ENCODE results near the gene SNX30.

SNX30 gene

DNA sequence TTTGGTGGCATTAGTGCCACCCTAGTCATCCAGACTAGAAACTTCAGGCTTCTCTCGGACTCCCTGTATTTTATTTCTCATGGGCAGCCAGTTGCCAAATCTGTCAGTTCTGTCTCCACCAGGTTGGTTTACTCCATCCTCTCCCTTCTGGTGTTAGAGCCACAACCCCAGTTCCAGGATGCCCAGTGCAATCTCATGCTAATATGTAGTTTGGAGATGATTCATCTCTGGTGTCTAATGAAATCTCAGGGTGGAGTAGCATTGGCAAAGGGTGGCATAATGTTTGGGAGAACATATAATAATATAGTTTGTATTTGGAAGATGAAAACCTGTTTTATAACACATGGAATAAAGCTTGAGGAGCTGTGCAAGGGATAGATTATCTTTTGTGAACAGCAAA lies 109.9 kb downstream of the SNX30 start:
- in situ Hi-C loops (cut with HindIII; ENCODE audit: low pct_unique_long_range_greater_than_20kb, low sequenced_read_pairs), result no loop called here
- no peak for TF ChIP-seq JUND (IDR thresholded peaks at IDR 0.05; ENCODE audit: low read depth)
- no peak for DNase-seq (ENCODE audit: low read depth in 1 of 2, low spot score in 1 of 2)

GRCh38 chr9:112861155-112861554 lies 110.6 kb downstream of the SNX30 start:
- no peak for TF ChIP-seq JUND (IDR thresholded peaks at IDR 0.05; ENCODE audit: low read depth)
- DNase-seq (ENCODE audit: low read depth in 1 of 2, low spot score in 1 of 2), result no peak
- in situ Hi-C loops (cut with HindIII; ENCODE audit: low pct_unique_long_range_greater_than_20kb, low sequenced_read_pairs), result no loop called here

DNA sequence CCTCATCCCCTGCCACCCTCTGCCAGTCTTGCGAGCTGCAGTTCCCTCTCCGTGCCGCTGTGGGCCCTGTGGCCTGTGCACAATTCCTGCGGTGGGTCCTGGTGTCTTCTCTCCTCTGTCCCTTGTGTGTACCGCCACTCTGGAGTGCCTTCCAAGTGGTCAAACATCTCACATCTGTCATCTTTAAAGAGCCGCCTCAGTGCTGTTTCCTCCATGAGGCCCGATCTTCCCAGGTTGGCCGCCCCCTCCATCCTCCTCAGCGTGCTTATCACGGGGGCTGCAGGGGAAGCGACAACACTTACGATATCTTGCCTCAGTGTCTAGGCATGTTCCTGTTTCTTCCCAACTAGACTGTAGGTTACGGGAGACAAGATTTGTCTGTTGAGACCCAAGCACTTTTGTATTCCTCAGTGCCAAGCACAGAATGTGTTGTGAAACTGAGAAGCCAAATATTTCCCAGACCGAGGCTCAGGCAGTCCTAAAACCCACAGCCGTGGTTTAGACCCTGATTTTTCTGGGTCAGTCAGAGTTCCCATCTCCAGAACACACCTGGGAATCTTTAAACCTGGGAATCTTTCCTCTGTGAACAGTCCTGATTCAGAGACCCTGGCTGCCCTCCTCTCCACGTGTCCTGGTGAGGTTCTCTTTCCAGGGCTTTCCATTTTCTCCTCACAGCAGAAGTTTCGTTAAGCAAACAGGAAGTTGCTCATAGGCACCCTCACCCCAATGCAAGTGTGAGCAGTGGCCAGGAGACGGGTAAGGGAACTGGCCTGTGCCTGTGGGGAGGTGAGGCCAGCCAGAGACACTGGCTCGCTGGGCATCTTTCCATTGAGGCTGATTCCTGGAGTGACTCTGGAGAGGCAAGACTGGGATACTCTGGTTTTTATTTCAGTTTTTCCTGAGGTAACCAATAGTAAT lies 111.3 kb downstream of the SNX30 start:
- no peak for TF ChIP-seq JUND (IDR thresholded peaks at IDR 0.05; ENCODE audit: low read depth)
- DNase-seq (ENCODE audit: low read depth in 1 of 2, low spot score in 1 of 2), result no peak
- in situ Hi-C loops (cut with HindIII; ENCODE audit: low pct_unique_long_range_greater_than_20kb, low sequenced_read_pairs), result no loop called here

GRCh38 chr9:112863214-112863613 lies 112.7 kb downstream of the SNX30 start:
- in situ Hi-C loops (cut with HindIII; ENCODE audit: low pct_unique_long_range_greater_than_20kb, low sequenced_read_pairs), result no loop called here
- no peak for TF ChIP-seq JUND (IDR thresholded peaks at IDR 0.05; ENCODE audit: low read depth)
- no peak for DNase-seq (ENCODE audit: low read depth in 1 of 2, low spot score in 1 of 2)

DNA sequence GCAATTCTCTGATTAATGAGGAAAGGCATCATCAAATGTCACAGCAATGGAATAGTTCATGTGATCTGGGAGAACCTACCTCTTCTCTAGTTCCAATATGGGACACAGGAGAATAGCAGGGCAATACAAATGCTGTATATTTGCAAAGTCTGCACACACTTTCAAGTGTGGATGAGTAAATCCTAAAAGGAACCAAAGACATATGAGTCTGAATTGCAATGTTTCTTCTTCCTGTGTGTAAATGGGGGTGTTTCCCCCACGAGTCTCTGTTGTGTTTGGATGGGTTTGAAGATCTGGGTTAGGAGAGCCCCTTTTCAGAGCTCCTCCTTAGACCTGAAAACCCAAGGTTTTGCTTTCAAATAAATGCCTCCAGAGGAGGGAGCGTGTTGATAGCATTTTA lies 113.2 kb downstream of the SNX30 start:
- no peak for DNase-seq (ENCODE audit: low read depth in 1 of 2, low spot score in 1 of 2)
- in situ Hi-C loops (cut with HindIII; ENCODE audit: low pct_unique_long_range_greater_than_20kb, low sequenced_read_pairs), result no loop called here
- no peak for TF ChIP-seq JUND (IDR thresholded peaks at IDR 0.05; ENCODE audit: low read depth)

GRCh38 chr9:112864403-112864802 lies 113.8 kb downstream of the SNX30 start:
- no peak for DNase-seq (ENCODE audit: low read depth in 1 of 2, low spot score in 1 of 2)
- no peak for TF ChIP-seq JUND (IDR thresholded peaks at IDR 0.05; ENCODE audit: low read depth)
- in situ Hi-C loops (cut with HindIII; ENCODE audit: low pct_unique_long_range_greater_than_20kb, low sequenced_read_pairs), result no loop called here

DNA sequence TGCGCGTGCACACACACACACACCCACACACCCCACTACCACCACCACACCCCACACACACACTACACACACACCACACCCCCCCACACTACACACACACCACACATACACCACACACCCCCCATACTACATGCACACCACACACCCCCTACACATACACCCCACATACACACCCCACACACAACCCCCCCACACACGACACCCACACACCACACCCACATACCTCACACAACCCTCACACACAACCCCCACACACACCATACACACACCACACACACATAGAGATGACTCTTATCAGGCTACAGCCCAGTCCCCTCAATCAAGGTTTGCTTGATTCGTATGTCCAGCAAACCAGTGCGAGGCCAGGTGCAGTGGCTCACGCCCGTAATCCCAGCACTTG lies 114.4 kb downstream of the SNX30 start:
- TF ChIP-seq JUND (IDR thresholded peaks at IDR 0.05; ENCODE audit: low read depth), result no peak
- in situ Hi-C loops (cut with HindIII; ENCODE audit: low pct_unique_long_range_greater_than_20kb, low sequenced_read_pairs), result no loop called here

DNA sequence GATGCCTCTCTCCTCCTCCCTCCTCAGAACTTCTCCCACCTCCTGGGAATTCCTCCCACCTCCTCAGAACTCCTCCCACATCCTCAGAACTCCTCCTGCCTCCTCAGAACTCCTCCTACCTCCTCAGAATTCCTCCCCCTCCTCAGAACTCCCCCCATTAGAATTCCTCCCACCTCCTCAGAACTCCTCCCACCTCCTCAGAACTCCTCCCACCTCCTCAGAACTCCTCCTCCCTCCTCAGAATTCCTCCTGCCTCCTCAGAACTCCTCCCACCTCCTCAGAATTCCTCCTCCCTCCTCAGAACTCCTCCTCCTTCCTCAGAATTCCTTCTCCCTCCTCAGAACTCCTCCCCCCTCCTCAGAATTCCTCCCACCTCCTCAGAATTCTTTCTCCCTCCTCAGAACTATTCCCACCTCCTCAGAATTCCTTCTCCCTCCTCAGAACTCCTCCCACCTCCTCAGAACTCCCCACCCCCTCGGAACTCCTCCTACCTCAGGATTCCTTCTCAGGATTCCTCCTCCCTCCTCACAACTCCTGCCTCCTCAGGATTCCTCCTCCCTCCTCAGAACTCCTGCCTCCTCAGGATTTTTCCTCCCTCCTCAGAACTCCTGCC lies 116.2 kb downstream of the SNX30 start:
- in situ Hi-C loops (cut with HindIII; ENCODE audit: low pct_unique_long_range_greater_than_20kb, low sequenced_read_pairs), result no loop called here
- peak in 1 of 2 experiments; percentile 99 for DNase-seq (ENCODE audit: low read depth in 1 of 2, low spot score in 1 of 2)
- TF ChIP-seq JUND (IDR thresholded peaks at IDR 0.05; ENCODE audit: low read depth), result no peak

More for the DNA sequence above, 114.4 kb downstream of the SNX30 start:
- no peak for DNase-seq (ENCODE audit: low read depth in 1 of 2, low spot score in 1 of 2)

- in situ Hi-C loops (cut with HindIII; ENCODE audit: low pct_unique_long_range_greater_than_20kb, low sequenced_read_pairs), result no loop called here
- TF ChIP-seq JUND (IDR thresholded peaks at IDR 0.05; ENCODE audit: low read depth), result no peak
- peak; percentile 40 to 98 for DNase-seq (ENCODE audit: low read depth in 1 of 2, low spot score in 1 of 2)
These were observed 116.9 kb downstream of the SNX30 start for GRCh38 chr9:112867275-112867991.

DNA sequence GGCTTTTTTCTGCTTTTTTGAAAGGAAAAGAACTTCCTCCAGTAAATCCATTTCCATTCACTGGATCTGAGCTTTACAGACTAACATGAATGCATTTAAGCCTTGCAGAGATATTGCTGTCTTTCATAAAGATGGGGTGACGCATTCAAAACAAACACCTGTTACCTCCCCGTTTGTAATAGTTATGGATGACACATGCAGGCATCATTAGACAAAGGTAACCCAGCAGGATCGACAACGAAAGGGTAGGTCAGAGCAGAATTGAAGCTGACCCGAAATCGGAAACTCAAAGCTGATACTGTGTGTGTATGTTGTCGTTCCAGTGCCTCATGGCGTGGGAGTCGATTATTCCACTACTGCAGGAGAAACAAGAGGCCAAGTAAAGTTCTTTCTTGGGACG lies 117.9 kb downstream of the SNX30 start:
- TF ChIP-seq JUND (IDR thresholded peaks at IDR 0.05; ENCODE audit: low read depth), result no peak
- no peak for DNase-seq (ENCODE audit: low read depth in 1 of 2, low spot score in 1 of 2)
- in situ Hi-C loops (cut with HindIII; ENCODE audit: low pct_unique_long_range_greater_than_20kb, low sequenced_read_pairs), result no loop called here

- TF ChIP-seq JUND (IDR thresholded peaks at IDR 0.05; ENCODE audit: low read depth), result no peak
- in situ Hi-C loops (cut with HindIII; ENCODE audit: low pct_unique_long_range_greater_than_20kb, low sequenced_read_pairs), result no loop called here
- no peak for DNase-seq (ENCODE audit: low read depth in 1 of 2, low spot score in 1 of 2)
These were observed 118.5 kb downstream of the SNX30 start for GRCh38 chr9:112869041-112869529.

DNA sequence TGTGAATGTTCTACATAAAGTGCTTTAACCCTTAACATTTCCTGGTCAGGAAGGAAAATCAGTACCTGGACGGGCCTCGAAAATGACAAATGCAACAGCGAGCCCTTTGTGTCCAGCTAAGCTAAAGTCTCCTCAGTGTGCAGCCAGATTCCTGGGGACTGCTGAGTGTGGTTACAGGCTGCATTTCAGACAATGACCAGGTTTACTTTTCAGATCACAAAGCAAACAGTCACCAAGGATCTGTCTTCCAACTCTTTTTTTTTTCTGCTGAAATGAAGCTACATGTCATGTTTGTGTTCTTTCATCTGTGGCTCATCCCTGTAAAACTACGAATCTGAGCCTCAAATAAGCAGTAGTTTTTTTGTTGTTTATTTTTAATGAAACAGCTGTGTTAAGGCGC lies 119.4 kb downstream of the SNX30 start:
- DNase-seq (ENCODE audit: low read depth in 1 of 2, low spot score in 1 of 2), result peak in 1 of 2 experiments; percentile 38
- no peak for TF ChIP-seq JUND (IDR thresholded peaks at IDR 0.05; ENCODE audit: low read depth)
- in situ Hi-C loops (cut with HindIII; ENCODE audit: low pct_unique_long_range_greater_than_20kb, low sequenced_read_pairs), result no loop called here

GRCh38 chr9:112870556-112870955 lies 120.0 kb downstream of the SNX30 start:
- in situ Hi-C loops (cut with HindIII; ENCODE audit: low pct_unique_long_range_greater_than_20kb, low sequenced_read_pairs), result no loop called here
- TF ChIP-seq JUND (IDR thresholded peaks at IDR 0.05; ENCODE audit: low read depth), result no peak

More at GRCh38 chr9:112870556-112870955, 120.0 kb downstream of the SNX30 start:
- no peak for DNase-seq (ENCODE audit: low read depth in 1 of 2, low spot score in 1 of 2)

Data from T47D (cell line).